Measurements from ENCODE around the gene NCOA7.

NCOA7 gene

DNA sequence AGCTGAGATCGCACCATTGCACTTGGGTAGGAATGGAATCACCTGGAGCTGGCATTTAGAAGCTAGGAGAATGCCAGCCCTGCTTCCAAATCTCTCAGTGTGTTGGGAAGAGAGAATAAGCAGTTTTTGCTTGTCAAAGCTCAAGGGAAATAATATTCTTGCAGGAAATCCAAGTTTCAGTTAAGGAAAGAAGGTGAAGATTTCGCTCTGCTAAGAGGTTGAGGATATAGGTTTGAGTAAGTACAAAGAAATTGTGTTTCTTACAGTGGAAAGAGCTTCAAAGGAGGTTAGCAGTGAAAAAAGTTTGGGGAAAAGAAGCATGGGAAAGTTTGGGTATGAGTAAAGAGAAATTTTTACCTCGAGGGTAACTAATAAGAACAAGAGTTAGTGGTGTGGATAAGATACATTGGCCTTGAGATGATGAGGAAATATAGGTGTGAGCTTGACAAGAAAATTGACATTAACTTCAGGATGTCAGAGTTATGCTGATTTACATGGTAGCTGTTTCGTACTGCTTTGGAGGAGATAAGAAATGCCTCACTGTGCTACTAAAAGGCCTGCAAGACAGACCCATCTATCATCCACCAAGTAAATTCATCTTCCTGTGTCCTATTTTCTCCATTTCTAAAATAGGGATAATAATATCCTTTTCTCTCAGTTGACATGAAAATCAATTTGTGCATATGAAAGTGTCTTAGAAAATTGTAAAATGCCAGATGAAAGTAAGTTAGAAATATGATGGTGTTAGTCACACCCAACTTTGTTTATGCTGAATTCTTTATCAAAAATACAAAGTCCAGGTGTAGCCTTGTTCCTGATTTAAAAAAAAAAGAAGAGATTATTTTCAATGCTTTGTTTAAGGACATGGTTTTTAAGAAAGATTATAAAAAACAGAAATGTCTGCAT, 153.0 kb downstream of the NCOA7 start:
- Histone ChIP-seq H3K36me3 (ENCODE audit: control insufficient read depth, low read length) (no peaks in the 10 kb centered on the region), H3K4me3 (ENCODE audit: low read length) (no peak overlapping the region), H3K9me2 (replicated peaks; ENCODE audit: control insufficient read depth, low read length) (no peaks in the 10 kb centered on the region; the same call in 1 of the 2 replicates), H3K4me1 (ENCODE audit: control insufficient read depth, low read length) (peaks cover 15% of the 10 kb centered on the region), H3K4me2 (ENCODE audit: low read length) (peak overlapping the region; percentile 20; the same call in 1 of the 2 replicates), H3K9me3 (ENCODE audit: control insufficient read depth, insufficient read depth, low read length) (no peaks in the 10 kb centered on the region), H3K27me3 (ENCODE audit: control insufficient read depth, low read length) (no peaks in the 10 kb centered on the region), H3F3A (ENCODE audit: control insufficient read depth, insufficient read depth) (no peaks in the 10 kb centered on the region), H3K79me2 (ENCODE audit: control insufficient read depth, low read length) (no peaks in the 10 kb centered on the region), H3K27ac (ENCODE audit: low read depth, low read length) (no peak overlapping the region), H4K20me1 (ENCODE audit: control insufficient read depth, insufficient read depth, low read depth, low read length) (no peaks in the 10 kb centered on the region)
- no peak for TF ChIP-seq EZH2phosphoT487 (IDR thresholded peaks at IDR 0.05; ENCODE audit: borderline replicate concordance, low read length)
- TF ChIP-seq, protein P1, sequence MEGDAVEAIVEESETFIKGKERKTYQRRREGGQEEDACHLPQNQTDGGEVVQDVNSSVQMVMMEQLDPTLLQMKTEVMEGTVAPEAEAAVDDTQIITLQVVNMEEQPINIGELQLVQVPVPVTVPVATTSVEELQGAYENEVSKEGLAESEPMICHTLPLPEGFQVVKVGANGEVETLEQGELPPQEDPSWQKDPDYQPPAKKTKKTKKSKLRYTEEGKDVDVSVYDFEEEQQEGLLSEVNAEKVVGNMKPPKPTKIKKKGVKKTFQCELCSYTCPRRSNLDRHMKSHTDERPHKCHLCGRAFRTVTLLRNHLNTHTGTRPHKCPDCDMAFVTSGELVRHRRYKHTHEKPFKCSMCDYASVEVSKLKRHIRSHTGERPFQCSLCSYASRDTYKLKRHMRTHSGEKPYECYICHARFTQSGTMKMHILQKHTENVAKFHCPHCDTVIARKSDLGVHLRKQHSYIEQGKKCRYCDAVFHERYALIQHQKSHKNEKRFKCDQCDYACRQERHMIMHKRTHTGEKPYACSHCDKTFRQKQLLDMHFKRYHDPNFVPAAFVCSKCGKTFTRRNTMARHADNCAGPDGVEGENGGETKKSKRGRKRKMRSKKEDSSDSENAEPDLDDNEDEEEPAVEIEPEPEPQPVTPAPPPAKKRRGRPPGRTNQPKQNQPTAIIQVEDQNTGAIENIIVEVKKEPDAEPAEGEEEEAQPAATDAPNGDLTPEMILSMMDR (IDR thresholded peaks at IDR 0.05; ENCODE audit: low read depth, low read length, poor library complexity, severe bottlenecking), result no peak

GRCh38 chr6:125944434-125944816, 153.7 kb downstream of the NCOA7 start:
- Histone ChIP-seq H3K4me1 (ENCODE audit: control insufficient read depth, low read length) (peaks cover 15% of the 10 kb centered on the region), H3K9me3 (ENCODE audit: control insufficient read depth, insufficient read depth, low read length) (no peaks in the 10 kb centered on the region), H3K4me2 (ENCODE audit: low read length) (peak overlapping the region; percentile 20), H3K79me2 (ENCODE audit: control insufficient read depth, low read length) (no peaks in the 10 kb centered on the region), H4K20me1 (ENCODE audit: control insufficient read depth, insufficient read depth, low read depth, low read length) (no peaks in the 10 kb centered on the region), H3K9me2 (replicated peaks; ENCODE audit: control insufficient read depth, low read length) (no peaks in the 10 kb centered on the region; the same call in 1 of the 2 replicates), H3K36me3 (ENCODE audit: control insufficient read depth, low read length) (no peaks in the 10 kb centered on the region), H3K4me3 (ENCODE audit: low read length) (no peak overlapping the region), H3K27ac (ENCODE audit: low read depth, low read length) (no peak overlapping the region), H3K27me3 (ENCODE audit: control insufficient read depth, low read length) (no peaks in the 10 kb centered on the region), H3F3A (ENCODE audit: control insufficient read depth, insufficient read depth) (no peaks in the 10 kb centered on the region)
- TF ChIP-seq, protein P1 (IDR thresholded peaks at IDR 0.05; ENCODE audit: low read depth, low read length, poor library complexity, severe bottlenecking), result no peak
- no peak for TF ChIP-seq EZH2phosphoT487 (IDR thresholded peaks at IDR 0.05; ENCODE audit: borderline replicate concordance, low read length)

GRCh38 chr6:125944896-125945295, 154.1 kb downstream of the NCOA7 start:
- H3K27ac ChIP-seq (ENCODE audit: low read depth, low read length), result no peak overlapping the region
- no peaks in the 10 kb centered on the region for H3F3A ChIP-seq (ENCODE audit: control insufficient read depth, insufficient read depth)
- no peaks in the 10 kb centered on the region for H3K79me2 ChIP-seq (ENCODE audit: control insufficient read depth, low read length)
- H3K27me3 ChIP-seq (ENCODE audit: control insufficient read depth, low read length), result no peaks in the 10 kb centered on the region
- no peaks in the 10 kb centered on the region for H3K36me3 ChIP-seq (ENCODE audit: control insufficient read depth, low read length)
- TF ChIP-seq, protein P1 (IDR thresholded peaks at IDR 0.05; ENCODE audit: low read depth, low read length, poor library complexity, severe bottlenecking), result no peak
- TF ChIP-seq EZH2phosphoT487 (IDR thresholded peaks at IDR 0.05; ENCODE audit: borderline replicate concordance, low read length), result no peak
- H3K4me2 ChIP-seq (ENCODE audit: low read length), result no peak overlapping the region
- no peaks in the 10 kb centered on the region for H3K9me3 ChIP-seq (ENCODE audit: control insufficient read depth, insufficient read depth, low read length)
- no peak overlapping the region for H3K4me3 ChIP-seq (ENCODE audit: low read length)
- H3K9me2 ChIP-seq (replicated peaks; ENCODE audit: control insufficient read depth, low read length), result no peaks in the 10 kb centered on the region; the same call in 1 of the 2 replicates
- no peaks in the 10 kb centered on the region for H4K20me1 ChIP-seq (ENCODE audit: control insufficient read depth, insufficient read depth, low read depth, low read length)
- H3K4me1 ChIP-seq (ENCODE audit: control insufficient read depth, low read length), result peaks cover 15% of the 10 kb centered on the region
